ENCODE results near the gene SLC6A6.

SLC6A6 gene

DNA sequence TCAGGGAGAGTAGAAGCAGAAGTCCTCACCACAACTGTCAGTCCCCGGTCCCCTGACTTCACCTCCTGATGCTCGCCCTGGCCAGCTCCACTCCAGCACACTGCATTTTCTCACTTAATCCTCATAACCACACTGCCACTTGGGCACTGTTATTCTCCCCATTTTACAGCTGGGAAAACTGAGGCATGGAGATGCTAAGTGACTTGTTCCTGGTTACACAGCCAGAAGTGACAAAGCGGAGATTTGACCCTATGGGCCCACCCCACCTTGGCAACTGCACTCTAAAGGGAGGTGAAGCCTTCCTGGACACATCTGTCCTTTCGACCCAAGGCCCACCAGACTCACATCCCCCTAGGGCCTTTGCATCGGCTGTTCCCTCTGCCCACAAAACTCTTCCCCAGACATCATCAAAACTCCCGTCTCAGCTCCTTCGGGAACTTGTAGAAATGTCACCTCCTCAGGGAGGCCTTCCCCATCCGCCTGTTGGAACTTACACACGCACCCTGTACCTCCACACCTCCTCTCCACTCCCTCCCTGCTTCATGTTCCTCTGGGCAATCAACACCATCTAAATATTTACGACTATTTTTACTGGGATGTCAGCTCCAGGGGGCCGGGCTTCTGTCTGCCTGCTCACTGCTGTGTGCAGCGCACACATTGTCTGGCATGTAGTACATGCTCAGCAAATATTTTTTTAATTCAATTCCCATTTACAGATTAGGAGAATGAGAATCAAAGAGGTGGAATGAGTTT is 134.6 kb downstream of the SLC6A6 start:
- H3K9ac ChIP-seq = no peak overlapping the region
- no peak overlapping the region for H3K4me3 ChIP-seq (ENCODE audit: low read depth, low read length)
- H2AFZ ChIP-seq = no peak overlapping the region
- H3K4me1 ChIP-seq = no peaks in the 10 kb centered on the region
- TF ChIP-seq, protein P1, sequence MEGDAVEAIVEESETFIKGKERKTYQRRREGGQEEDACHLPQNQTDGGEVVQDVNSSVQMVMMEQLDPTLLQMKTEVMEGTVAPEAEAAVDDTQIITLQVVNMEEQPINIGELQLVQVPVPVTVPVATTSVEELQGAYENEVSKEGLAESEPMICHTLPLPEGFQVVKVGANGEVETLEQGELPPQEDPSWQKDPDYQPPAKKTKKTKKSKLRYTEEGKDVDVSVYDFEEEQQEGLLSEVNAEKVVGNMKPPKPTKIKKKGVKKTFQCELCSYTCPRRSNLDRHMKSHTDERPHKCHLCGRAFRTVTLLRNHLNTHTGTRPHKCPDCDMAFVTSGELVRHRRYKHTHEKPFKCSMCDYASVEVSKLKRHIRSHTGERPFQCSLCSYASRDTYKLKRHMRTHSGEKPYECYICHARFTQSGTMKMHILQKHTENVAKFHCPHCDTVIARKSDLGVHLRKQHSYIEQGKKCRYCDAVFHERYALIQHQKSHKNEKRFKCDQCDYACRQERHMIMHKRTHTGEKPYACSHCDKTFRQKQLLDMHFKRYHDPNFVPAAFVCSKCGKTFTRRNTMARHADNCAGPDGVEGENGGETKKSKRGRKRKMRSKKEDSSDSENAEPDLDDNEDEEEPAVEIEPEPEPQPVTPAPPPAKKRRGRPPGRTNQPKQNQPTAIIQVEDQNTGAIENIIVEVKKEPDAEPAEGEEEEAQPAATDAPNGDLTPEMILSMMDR (IDR thresholded peaks at IDR 0.05) = no peak
- no peaks in the 10 kb centered on the region for H3K9me3 ChIP-seq (ENCODE audit: control insufficient read depth, low read length)
- H3K27ac ChIP-seq = no peak overlapping the region
- no peak overlapping the region for H3K4me2 ChIP-seq (ENCODE audit: low read length)
- no peaks in the 10 kb centered on the region for H3K79me2 ChIP-seq
- no peaks in the 10 kb centered on the region for H3K36me3 ChIP-seq (ENCODE audit: control insufficient read depth, insufficient read depth, low read length)
- no peaks in the 10 kb centered on the region for H3K27me3 ChIP-seq (ENCODE audit: control insufficient read depth, insufficient read depth, low read length)

DNA sequence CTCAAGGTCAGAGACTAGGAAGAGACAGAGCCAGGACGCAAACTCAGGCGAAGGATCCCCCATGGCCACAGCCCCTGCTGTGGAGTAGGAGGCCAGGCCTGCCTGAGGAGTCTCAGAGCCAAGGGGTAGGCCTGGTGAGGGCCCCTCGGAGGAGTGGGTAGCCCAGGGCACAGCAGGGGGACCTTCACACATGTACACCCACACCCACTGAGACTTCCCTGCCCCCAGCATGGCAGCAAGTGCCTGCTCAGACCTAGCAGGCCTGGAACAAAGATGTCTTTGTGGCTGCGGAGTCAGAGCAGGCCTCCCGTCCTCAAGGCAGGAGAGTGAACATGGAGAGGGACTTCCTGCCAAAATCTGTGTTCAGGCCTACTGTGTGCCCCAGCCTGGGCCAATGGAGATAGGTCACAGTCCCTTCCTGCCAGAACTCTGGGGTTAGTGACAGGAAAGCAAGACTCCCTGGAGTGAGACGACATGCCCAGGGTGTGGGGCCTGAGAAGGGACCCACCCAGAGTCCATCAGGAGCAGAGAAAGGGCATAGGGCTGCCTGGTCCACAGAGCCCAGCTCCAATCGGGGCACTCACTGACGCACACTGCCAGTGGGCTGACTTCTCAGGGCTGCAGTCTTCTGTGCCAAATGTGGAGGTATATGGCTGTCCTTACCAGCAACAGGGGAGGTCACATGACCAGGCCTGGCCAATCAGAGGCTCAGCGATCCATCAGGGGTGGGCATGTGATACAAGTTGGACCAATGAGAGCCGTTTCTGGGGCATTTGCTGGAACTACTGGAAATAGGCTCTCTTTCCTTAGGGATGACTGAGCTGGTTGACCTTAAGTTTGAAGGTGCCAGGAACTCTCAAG is 135.4 kb downstream of the SLC6A6 start:
- TF ChIP-seq, protein P1 (IDR thresholded peaks at IDR 0.05) = no peak
- no peaks in the 10 kb centered on the region for H3K27me3 ChIP-seq (ENCODE audit: control insufficient read depth, insufficient read depth, low read length)
- H3K4me2 ChIP-seq (ENCODE audit: low read length) = no peak overlapping the region
- no peaks in the 10 kb centered on the region for H3K79me2 ChIP-seq
- H3K4me1 ChIP-seq = no peaks in the 10 kb centered on the region
- no peaks in the 10 kb centered on the region for H3K36me3 ChIP-seq (ENCODE audit: control insufficient read depth, insufficient read depth, low read length)
- H2AFZ ChIP-seq = no peak overlapping the region
- H3K27ac ChIP-seq = no peak overlapping the region
- no peak overlapping the region for H3K9ac ChIP-seq
- no peak overlapping the region for H3K4me3 ChIP-seq (ENCODE audit: low read depth, low read length)
- no peaks in the 10 kb centered on the region for H3K9me3 ChIP-seq (ENCODE audit: control insufficient read depth, low read length)

DNA sequence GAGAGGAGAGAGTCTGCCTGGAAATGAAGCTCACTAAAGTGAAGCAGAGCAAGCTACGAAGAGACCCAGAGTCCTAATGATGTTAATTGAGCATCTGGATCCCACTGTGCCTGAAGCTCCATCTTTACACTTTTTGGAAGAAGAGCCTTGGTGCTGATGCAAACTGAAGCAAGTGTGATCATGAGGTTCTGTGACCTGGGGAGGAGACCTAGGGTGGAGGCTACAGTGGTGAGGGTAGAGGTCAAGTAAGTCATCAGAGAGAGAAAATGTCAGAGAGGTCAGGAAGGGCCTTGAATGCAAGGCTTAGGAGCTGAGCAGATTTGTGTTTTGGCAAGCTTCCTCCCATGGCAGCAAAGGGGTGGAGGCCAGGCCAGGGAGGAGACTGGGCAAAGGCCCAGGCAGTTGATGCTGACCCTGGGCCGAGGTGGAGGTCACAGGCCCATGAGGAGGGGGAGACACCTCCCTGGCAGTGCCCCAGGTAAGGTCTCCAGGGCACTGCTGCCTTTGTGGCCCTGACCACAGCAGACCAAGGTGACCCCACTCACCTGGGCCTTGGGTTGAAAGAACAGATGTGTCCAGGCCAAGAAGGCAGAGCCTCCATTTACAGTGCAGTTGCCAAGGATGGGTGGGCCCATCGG is 136.2 kb downstream of the SLC6A6 start:
- Histone ChIP-seq H3K36me3 (ENCODE audit: control insufficient read depth, insufficient read depth, low read length) (no peaks in the 10 kb centered on the region), H3K4me2 (ENCODE audit: low read length) (no peak overlapping the region), H3K27ac (no peak overlapping the region), H3K79me2 (no peaks in the 10 kb centered on the region), H2AFZ (no peak overlapping the region), H3K9me3 (ENCODE audit: control insufficient read depth, low read length) (no peaks in the 10 kb centered on the region), H3K9ac (no peak overlapping the region), H3K27me3 (ENCODE audit: control insufficient read depth, insufficient read depth, low read length) (no peaks in the 10 kb centered on the region), H3K4me1 (no peaks in the 10 kb centered on the region), H3K4me3 (ENCODE audit: low read depth, low read length) (no peak overlapping the region)
- TF ChIP-seq, protein P1 (IDR thresholded peaks at IDR 0.05) = no peak
